Measurements from ENCODE around the gene KRTAP10-5.

GRCh38 chr21:44579833-44580144 is 615 bp downstream of the KRTAP10-5 start:
- TF ChIP-seq CTCF (optimal IDR thresholded peaks at IDR 0.05 in 1 of 3, IDR thresholded peaks at IDR 0.05 in 1 of 3, conservative IDR thresholded peaks at IDR 0.05 in 1 of 3; ENCODE audit: extremely low read depth in 1 of 3, insufficient read depth in 2 of 3, low read length in 3 of 3) (no peak), EZH2 (IDR thresholded peaks at IDR 0.05; ENCODE audit: low read length) (no peak)
